CD4-positive, alpha-beta T cell (primary cell): Measurements from ENCODE around the gene RIT2. TPM values are rescaled to one million over a fixed set of nuclear protein-coding genes. Genes with fewer than 3 reads are reported as not detected.

Experiments used
- ATAC-seq: fragments of 200-7000 bp; cut with Tn5 transposase; one replicate; pipeline ENCODE4 v1.10.0; 2022; ENCODE audit warnings: mild to moderate bottlenecking; ENCODE audit not compliant: poor library complexity
- CTCF ChIA-PET: fragments of 350-600 bp; sonication (Branson Sonifier 250); formaldehyde crosslinking; loops from one replicate; lab custom pipeline; 2021; ENCODE audit warnings: antibody characterized with exemption, inconsistent platforms; lab: Charles Lee
- POLR2A ChIA-PET: fragments of 350-600 bp; sonication (Branson Sonifier 250); formaldehyde crosslinking; loops from one replicate; lab custom pipeline; 2021; ENCODE audit warnings: antibody characterized with exemption, inconsistent platforms; lab: Charles Lee
- DNase-seq, 14 experiments: peaks; one replicate each; pipeline ENCODE4 v3.0.0-alpha.2; 2013 to 2020; ENCODE audit warnings: mixed read lengths in 2 of 14
- H3K27ac ChIP-seq, 2 donors: one replicate each; pipeline versions ENCODE4 v1.5.1 to v1.7.0; 2013; ENCODE audit warnings: low read length in 2 of 2, low read depth in 1 of 2, mild to moderate bottlenecking in 1 of 2
- H3K27me3 ChIP-seq, 2 experiments: 1 replicate in 1 of 2; 2 replicates in 1 of 2; pipeline versions ENCODE4 v1.6.1 to v1.7.0; 2013; ENCODE audit warnings: low read length in 2 of 2, control low read depth in 1 of 2, mild to moderate bottlenecking in 1 of 2, moderate library complexity in 1 of 2; ENCODE audit not compliant: insufficient read depth in 2 of 2, control insufficient read depth in 1 of 2
- H3K36me3 ChIP-seq: one replicate; pipeline ENCODE4 v1.6.1; 2013; ENCODE audit warnings: low read length, control low read depth; ENCODE audit not compliant: insufficient read depth
- H3K4me1 ChIP-seq: one replicate; pipeline ENCODE4 v1.6.1; 2013; ENCODE audit warnings: low read length, control low read depth; ENCODE audit not compliant: insufficient read depth
- H3K4me3 ChIP-seq: one replicate; pipeline ENCODE4 v1.5.1; 2013; ENCODE audit warnings: mild to moderate bottlenecking, low read length, moderate library complexity
- H3K9me3 ChIP-seq, 2 experiments: 1 replicate in 1 of 2; 2 replicates in 1 of 2; pipeline versions ENCODE4 v1.6.1 to v1.7.0; 2013; ENCODE audit warnings: low read length in 2 of 2, mild to moderate bottlenecking in 2 of 2, control low read depth in 1 of 2, moderate library complexity in 1 of 2; ENCODE audit not compliant: control insufficient read depth in 1 of 2, insufficient read depth in 1 of 2
- H3K27ac Mint-ChIP-seq: one replicate; pipeline ENCODE4 v1.8.0; 2020; ENCODE audit warnings: mixed read lengths
- H3K27me3 Mint-ChIP-seq: one replicate; pipeline ENCODE4 v1.8.0; 2021; ENCODE audit warnings: mixed read lengths
- H3K36me3 Mint-ChIP-seq: one replicate; pipeline ENCODE4 v1.8.0; 2021; ENCODE audit warnings: low read depth, mixed read lengths
- H3K4me1 Mint-ChIP-seq: one replicate; pipeline ENCODE4 v1.8.0; 2021; ENCODE audit warnings: low read depth, mixed read lengths
- H3K4me3 Mint-ChIP-seq: one replicate; pipeline ENCODE4 v1.8.0; 2020; ENCODE audit warnings: mild to moderate bottlenecking, mixed read lengths
- H3K9me3 Mint-ChIP-seq: one replicate; pipeline ENCODE4 v1.8.0; 2020; ENCODE audit warnings: mixed read lengths
- CTCF ChIP-seq: fragments of 200-600 bp; IDR thresholded peaks from one replicate; pipeline ENCODE4 v1.8.0; 2022; ENCODE audit warnings: antibody characterized with exemption, mild to moderate bottlenecking
- intact Hi-C, 2 experiments: fragments of 100-400 bp; cut with DNase I in 1 of 2; cut with micrococcal nuclease in 1 of 2; formaldehyde crosslinking; loops; one replicate each; pipeline versions ENCODE4 v1.15.1 to v1.9.0; 2023 to 2025; cut with DNase I, micrococcal nuclease
- total RNA-seq, 174 experiments: library from RNA in 2 of 174; stranded (reverse) in 2 of 174; gene quantifications; one replicate each; pipeline ENCODE4 v1.2.3 and lab custom pipeline; 2021 to 2026

RIT2 gene
- total RNA-seq, 2 experiments from 2014 or later, result not detected

- Histone ChIP-seq H3K36me3 (no peaks in the 10 kb centered on the region), H3K4me3 (no peak overlapping the region), H3K4me1 (no peaks in the 10 kb centered on the region), H3K27me3 (no peaks in the 10 kb centered on the region), H3K9me3 (peaks cover 0 to 8% of the 10 kb centered on the region in 2 experiments), H3K27ac (no peak overlapping the region)
- intact Hi-C loops, result no loop called here
- DNase-seq (no peak), ATAC-seq (no peak)
- H3K36me3 Mint-ChIP-seq, result no peaks in the 10 kb centered on the region
- no peak overlapping the region for H3K27ac Mint-ChIP-seq
- POLR2A ChIA-PET, result no interaction called here
- CTCF ChIA-PET, result no interaction called here
- H3K4me3 Mint-ChIP-seq, result no peak overlapping the region
- peaks cover 3% of the 10 kb centered on the region for H3K9me3 Mint-ChIP-seq
- H3K27me3 Mint-ChIP-seq, result no peaks in the 10 kb centered on the region
- no peak for TF ChIP-seq CTCF
- no peaks in the 10 kb centered on the region for H3K4me1 Mint-ChIP-seq
Observed at GRCh38 chr18:43040281-43040680, 75.2 kb downstream of the RIT2 start.

GRCh38 chr18:43034683-43035500 lies 80.6 kb downstream of the RIT2 start:
- Histone ChIP-seq H3K36me3 (no peaks in the 10 kb centered on the region), H3K4me3 (no peak overlapping the region), H3K4me1 (no peaks in the 10 kb centered on the region), H3K27ac (no peak overlapping the region), H3K9me3 (peaks cover 0 to 8% of the 10 kb centered on the region in 2 experiments), H3K27me3 (no peaks in the 10 kb centered on the region)
- no peak for TF ChIP-seq CTCF
- H3K27ac Mint-ChIP-seq, result no peak overlapping the region
- H3K4me3 Mint-ChIP-seq, result no peak overlapping the region
- no peaks in the 10 kb centered on the region for H3K36me3 Mint-ChIP-seq
- intact Hi-C loops, result no loop called here
- ATAC-seq (no peak), DNase-seq (no peak)
- ChIA-PET CTCF (no interaction called here), POLR2A (no interaction called here)
- H3K4me1 Mint-ChIP-seq, result no peaks in the 10 kb centered on the region
- no peaks in the 10 kb centered on the region for H3K27me3 Mint-ChIP-seq
- peaks cover 2% of the 10 kb centered on the region for H3K9me3 Mint-ChIP-seq

GRCh38 chr18:43031169-43031568 lies 84.3 kb downstream of the RIT2 start:
- Histone ChIP-seq H3K4me1 (no peaks in the 10 kb centered on the region), H3K4me3 (no peak overlapping the region), H3K36me3 (no peaks in the 10 kb centered on the region), H3K9me3 (no peaks in the 10 kb centered on the region), H3K27ac (no peak overlapping the region), H3K27me3 (no peaks in the 10 kb centered on the region)
- no peak for DNase-seq
- POLR2A ChIA-PET, result no interaction called here
- ATAC-seq, result no peak
- Mint-ChIP-seq H3K27me3 (no peaks in the 10 kb centered on the region), H3K36me3 (no peaks in the 10 kb centered on the region), H3K4me3 (no peak overlapping the region), H3K9me3 (peaks cover 2% of the 10 kb centered on the region), H3K4me1 (no peaks in the 10 kb centered on the region), H3K27ac (no peak overlapping the region)
- TF ChIP-seq CTCF, result no peak
- intact Hi-C loops, result no loop called here
- CTCF ChIA-PET, result no interaction called here
